Panc1 (cell line): ENCODE data around the gene NMD3.
A peak's percentile ranks its signal among the peaks of the same experiment; 100 is the strongest.

ENCODE experiments used
- TCF7L2 ChIP-seq: IDR thresholded peaks from 2 replicates; pipeline ENCODE4 v1.6.1; 2011; ENCODE audit warnings: mild to moderate bottlenecking, low read depth, low read length, inconsistent platforms
- TF ChIP-seq, protein P1 (sequence below): fragments of 450-650 bp; IDR thresholded peaks from 2 replicates; pipeline ENCODE4 v1.5.1; 2017; ENCODE audit warnings: mild to moderate bottlenecking
- TF ChIP-seq, protein P2 (sequence below), 2 experiments: IDR thresholded peaks; 2 replicates each; pipeline ENCODE4 v1.6.1; 2011 to 2012; ENCODE audit warnings: low read depth in 2 of 2, control low read depth in 1 of 2, low read length in 1 of 2, mild to moderate bottlenecking in 1 of 2, moderate library complexity in 1 of 2; ENCODE audit not compliant: insufficient read depth in 1 of 2

DNA sequence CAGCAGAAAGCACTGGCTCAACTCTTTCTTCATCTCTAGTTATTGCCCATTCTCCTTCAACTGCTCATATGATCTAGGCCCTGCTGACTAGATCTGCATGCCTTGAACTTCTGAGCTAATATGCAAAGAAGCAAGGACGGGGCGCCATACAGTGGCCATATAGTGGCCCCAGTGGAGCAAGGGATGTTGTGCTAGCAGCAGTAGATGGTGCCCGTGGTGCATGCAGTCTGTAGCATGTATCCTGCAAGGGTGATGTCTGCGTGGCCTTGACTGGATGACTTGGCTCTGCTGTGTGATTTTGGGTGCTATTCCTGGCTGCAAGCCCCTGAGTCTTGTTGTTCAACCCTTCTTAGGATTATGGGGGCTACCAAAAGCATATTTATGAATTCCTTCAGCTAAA, 12.2 kb upstream of the NMD3 start:
- TF ChIP-seq, protein P1, sequence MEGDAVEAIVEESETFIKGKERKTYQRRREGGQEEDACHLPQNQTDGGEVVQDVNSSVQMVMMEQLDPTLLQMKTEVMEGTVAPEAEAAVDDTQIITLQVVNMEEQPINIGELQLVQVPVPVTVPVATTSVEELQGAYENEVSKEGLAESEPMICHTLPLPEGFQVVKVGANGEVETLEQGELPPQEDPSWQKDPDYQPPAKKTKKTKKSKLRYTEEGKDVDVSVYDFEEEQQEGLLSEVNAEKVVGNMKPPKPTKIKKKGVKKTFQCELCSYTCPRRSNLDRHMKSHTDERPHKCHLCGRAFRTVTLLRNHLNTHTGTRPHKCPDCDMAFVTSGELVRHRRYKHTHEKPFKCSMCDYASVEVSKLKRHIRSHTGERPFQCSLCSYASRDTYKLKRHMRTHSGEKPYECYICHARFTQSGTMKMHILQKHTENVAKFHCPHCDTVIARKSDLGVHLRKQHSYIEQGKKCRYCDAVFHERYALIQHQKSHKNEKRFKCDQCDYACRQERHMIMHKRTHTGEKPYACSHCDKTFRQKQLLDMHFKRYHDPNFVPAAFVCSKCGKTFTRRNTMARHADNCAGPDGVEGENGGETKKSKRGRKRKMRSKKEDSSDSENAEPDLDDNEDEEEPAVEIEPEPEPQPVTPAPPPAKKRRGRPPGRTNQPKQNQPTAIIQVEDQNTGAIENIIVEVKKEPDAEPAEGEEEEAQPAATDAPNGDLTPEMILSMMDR, result peak; percentile 49
- no peak for TF ChIP-seq TCF7L2
- TF ChIP-seq, protein P2, sequence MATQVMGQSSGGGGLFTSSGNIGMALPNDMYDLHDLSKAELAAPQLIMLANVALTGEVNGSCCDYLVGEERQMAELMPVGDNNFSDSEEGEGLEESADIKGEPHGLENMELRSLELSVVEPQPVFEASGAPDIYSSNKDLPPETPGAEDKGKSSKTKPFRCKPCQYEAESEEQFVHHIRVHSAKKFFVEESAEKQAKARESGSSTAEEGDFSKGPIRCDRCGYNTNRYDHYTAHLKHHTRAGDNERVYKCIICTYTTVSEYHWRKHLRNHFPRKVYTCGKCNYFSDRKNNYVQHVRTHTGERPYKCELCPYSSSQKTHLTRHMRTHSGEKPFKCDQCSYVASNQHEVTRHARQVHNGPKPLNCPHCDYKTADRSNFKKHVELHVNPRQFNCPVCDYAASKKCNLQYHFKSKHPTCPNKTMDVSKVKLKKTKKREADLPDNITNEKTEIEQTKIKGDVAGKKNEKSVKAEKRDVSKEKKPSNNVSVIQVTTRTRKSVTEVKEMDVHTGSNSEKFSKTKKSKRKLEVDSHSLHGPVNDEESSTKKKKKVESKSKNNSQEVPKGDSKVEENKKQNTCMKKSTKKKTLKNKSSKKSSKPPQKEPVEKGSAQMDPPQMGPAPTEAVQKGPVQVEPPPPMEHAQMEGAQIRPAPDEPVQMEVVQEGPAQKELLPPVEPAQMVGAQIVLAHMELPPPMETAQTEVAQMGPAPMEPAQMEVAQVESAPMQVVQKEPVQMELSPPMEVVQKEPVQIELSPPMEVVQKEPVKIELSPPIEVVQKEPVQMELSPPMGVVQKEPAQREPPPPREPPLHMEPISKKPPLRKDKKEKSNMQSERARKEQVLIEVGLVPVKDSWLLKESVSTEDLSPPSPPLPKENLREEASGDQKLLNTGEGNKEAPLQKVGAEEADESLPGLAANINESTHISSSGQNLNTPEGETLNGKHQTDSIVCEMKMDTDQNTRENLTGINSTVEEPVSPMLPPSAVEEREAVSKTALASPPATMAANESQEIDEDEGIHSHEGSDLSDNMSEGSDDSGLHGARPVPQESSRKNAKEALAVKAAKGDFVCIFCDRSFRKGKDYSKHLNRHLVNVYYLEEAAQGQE (IDR thresholded peaks at IDR 0.05; ENCODE audit: insufficient read depth in 1 of 2, low read depth in 2 of 2, low read length in 1 of 2), result no peak
